ENCODE measurements around the gene PTK7.
A peak's percentile ranks its signal among the peaks of the same experiment; 100 is the strongest.

The PTK7 gene

DNA sequence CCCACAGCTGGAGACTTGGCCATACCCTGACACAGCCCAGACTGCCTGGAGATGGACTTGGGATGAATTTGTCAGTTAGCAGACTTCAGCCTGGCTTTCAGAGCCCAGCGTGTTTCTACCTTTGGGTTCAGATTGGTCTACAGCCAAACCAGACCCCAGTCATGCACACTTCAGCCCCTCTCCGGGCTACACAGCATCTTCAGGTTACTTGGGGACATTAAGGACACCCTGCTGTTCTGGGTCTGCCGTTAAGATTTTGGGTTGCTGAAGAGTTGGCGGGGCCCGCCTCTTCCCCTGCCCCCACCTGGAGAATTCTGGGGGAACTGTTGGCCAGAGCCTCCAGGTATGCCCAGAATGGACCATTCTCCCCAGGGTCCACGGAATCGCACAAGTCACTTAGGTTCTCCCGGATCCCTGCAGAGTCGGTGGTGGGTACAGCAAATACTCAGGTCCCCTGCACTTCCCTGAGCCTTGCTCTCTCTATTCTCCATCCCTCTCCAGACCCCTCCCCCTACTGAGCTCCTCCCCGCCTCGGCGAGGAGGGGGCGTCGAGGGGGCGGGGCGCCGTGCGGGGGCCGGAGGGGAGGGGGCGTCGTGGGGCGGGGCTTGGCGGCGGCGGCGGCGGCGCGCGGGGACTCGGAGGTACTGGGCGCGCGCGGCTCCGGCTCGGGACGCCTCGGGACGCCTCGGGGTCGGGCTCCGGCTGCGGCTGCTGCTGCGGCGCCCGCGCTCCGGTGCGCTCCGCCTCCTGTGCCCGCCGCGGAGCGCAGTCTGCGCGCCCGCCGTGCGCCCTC lies at the start of gene PTK7:
PTK7 (plus strand) TSS at position 645 of the 794 bp plus-strand sequence. CDS start 175 bp downstream, outside the sequence.
- ChIA-PET CTCF (interaction anchor here (1.4 kb wide), 1 partner anchor 68 kb away, joined by 3 read pairs; no protein-coding TSS in a partner anchor), POLR2A (interaction anchor here (0.9 to 2.7 kb wide), 12 partner anchors 14 to 294 kb away, joined by 3 to 17 read pairs (median 5); partner anchors contain the start of genes CNPY3, CUL7, KLC4 and MRPL2)
- DNase-seq (ENCODE audit: extremely low spot score) = peak; percentile 83
- TF ChIP-seq CTBP1 (IDR thresholded peaks at IDR 0.05; ENCODE audit: borderline replicate concordance) (no peak), SP1 (IDR thresholded peaks at IDR 0.05) (no peak), SUZ12 (IDR thresholded peaks at IDR 0.05) (no peak), LEF1 (IDR thresholded peaks at IDR 0.05; ENCODE audit: borderline replicate concordance) (no peak), FOXM1 (IDR thresholded peaks at IDR 0.05; ENCODE audit: borderline replicate concordance) (no peak)

DNA sequence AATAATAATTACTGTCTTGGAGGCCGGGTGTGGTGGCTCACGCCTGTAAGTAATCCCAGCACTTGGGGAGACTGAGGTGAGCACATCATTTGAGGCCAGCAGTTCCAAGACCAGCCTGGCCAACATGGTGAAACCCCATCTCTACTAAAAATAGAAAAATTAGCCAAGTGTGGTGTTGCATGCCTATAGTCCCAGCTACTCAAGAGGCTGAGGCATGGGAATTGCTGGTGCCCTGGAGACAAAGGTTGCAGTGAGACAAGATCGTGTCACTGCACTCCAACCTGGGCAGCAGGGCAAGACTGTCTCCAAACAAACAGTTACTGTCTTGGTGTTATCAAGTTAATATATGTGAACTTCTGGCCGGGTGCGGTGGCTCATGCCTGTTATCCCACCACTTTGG lies 49.7 kb upstream of the PTK7 start:
- ChIA-PET POLR2A (interaction anchor here (4.1 kb wide), 1 partner anchor 11 kb away, joined by 30 read pairs; the partner anchor contains the start of genes KLHDC3 and MEA1), CTCF (no interaction called here)
- DNase-seq (ENCODE audit: extremely low spot score) = no peak
- TF ChIP-seq TARDBP (IDR thresholded peaks at IDR 0.05) = no peak
- TF ChIP-seq ZNF384 (IDR thresholded peaks at IDR 0.05) = no peak
- no peak for TF ChIP-seq L3MBTL2 (conservative IDR thresholded peaks at IDR 0.05)
- no peak for TF ChIP-seq BHLHE40 (IDR thresholded peaks at IDR 0.05; ENCODE audit: borderline replicate concordance)
- TF ChIP-seq FOXM1 (IDR thresholded peaks at IDR 0.05; ENCODE audit: borderline replicate concordance) = no peak
- no peak for TF ChIP-seq SUZ12 (IDR thresholded peaks at IDR 0.05)
- TF ChIP-seq, protein P1, sequence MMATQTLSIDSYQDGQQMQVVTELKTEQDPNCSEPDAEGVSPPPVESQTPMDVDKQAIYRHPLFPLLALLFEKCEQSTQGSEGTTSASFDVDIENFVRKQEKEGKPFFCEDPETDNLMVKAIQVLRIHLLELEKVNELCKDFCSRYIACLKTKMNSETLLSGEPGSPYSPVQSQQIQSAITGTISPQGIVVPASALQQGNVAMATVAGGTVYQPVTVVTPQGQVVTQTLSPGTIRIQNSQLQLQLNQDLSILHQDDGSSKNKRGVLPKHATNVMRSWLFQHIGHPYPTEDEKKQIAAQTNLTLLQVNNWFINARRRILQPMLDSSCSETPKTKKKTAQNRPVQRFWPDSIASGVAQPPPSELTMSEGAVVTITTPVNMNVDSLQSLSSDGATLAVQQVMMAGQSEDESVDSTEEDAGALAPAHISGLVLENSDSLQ (IDR thresholded peaks at IDR 0.05) = no peak
- no peak for TF ChIP-seq CTBP1 (IDR thresholded peaks at IDR 0.05; ENCODE audit: borderline replicate concordance)

DNA sequence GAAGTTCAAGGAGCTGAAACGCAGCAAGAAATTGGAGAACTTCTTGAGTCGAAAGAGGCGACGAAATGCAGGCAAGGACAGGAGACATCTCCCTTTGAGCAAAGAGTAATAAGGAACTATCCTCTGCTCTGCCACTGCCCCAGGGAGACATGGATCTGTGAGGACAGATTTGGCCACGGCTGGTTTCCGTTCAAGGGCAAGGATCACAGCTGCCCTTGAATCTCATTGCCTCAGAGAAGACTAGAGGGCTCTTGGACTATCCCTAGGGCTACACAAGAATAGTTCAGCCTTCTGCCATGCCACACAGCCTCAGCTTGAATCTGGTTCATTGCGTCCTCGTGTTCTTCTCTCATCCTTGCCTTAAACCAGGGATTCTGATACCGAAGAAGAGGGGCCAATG lies 47.0 kb upstream of the PTK7 start:
- POLR2A ChIA-PET = interaction anchor here (1.4 to 1.7 kb wide), 3 partner anchors 8 to 25 kb away, joined by 5 to 6 read pairs (median 5); partner anchors contain the start of genes CUL7, KLHDC3 and RRP36
- DNase-seq (ENCODE audit: extremely low spot score) = no peak
- TF ChIP-seq L3MBTL2 (conservative IDR thresholded peaks at IDR 0.05) = no peak
- no peak for TF ChIP-seq ZNF384 (IDR thresholded peaks at IDR 0.05)
- no peak for TF ChIP-seq FOXM1 (IDR thresholded peaks at IDR 0.05; ENCODE audit: borderline replicate concordance)
- TF ChIP-seq FOXA1 (IDR thresholded peaks at IDR 0.05) = no peak
- TF ChIP-seq NFRKB (IDR thresholded peaks at IDR 0.05) = no peak
- no peak for TF ChIP-seq ELF4 (IDR thresholded peaks at IDR 0.05)
- no peak for TF ChIP-seq SP1 (IDR thresholded peaks at IDR 0.05)
- CTCF ChIA-PET = no interaction called here

DNA sequence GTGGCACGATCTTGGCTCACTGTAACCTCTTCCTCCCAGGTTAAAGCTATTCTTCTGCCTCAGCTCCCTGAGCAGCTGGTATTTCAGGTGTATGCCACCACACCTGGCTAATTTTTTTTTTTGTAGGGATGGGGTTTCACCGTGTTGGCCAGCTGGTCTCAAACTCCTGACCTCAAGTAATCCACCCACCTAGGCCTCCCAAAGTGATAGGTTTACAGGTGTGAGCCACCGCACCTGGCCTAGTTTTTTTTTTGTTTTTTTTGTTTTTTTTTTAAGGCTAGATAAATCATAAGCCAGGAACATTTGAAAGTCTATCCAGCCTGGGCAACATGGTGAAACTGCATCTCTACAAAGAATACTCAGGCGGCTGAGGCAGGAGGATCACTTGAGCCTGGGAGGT lies 43.8 kb upstream of the PTK7 start:
- TF ChIP-seq BHLHE40 (IDR thresholded peaks at IDR 0.05; ENCODE audit: borderline replicate concordance) = no peak
- no peak for TF ChIP-seq ELF4 (IDR thresholded peaks at IDR 0.05)
- TF ChIP-seq, protein P1 (IDR thresholded peaks at IDR 0.05) = no peak
- no peak for TF ChIP-seq HDGF (IDR thresholded peaks at IDR 0.05; ENCODE audit: borderline replicate concordance)
- no peak for TF ChIP-seq CTBP1 (IDR thresholded peaks at IDR 0.05; ENCODE audit: borderline replicate concordance)
- TF ChIP-seq L3MBTL2 (conservative IDR thresholded peaks at IDR 0.05) = no peak
- no peak for TF ChIP-seq FOXK2 (IDR thresholded peaks at IDR 0.05)
- no peak for TF ChIP-seq SP1 (IDR thresholded peaks at IDR 0.05)
- no peak for TF ChIP-seq NFRKB (IDR thresholded peaks at IDR 0.05)
- ChIA-PET POLR2A (interaction anchor here (1.2 kb wide), 1 partner anchor 11 kb away, joined by 3 read pairs; the partner anchor contains the start of gene RRP36), CTCF (no interaction called here)
- no peak for DNase-seq (ENCODE audit: extremely low spot score)

DNA sequence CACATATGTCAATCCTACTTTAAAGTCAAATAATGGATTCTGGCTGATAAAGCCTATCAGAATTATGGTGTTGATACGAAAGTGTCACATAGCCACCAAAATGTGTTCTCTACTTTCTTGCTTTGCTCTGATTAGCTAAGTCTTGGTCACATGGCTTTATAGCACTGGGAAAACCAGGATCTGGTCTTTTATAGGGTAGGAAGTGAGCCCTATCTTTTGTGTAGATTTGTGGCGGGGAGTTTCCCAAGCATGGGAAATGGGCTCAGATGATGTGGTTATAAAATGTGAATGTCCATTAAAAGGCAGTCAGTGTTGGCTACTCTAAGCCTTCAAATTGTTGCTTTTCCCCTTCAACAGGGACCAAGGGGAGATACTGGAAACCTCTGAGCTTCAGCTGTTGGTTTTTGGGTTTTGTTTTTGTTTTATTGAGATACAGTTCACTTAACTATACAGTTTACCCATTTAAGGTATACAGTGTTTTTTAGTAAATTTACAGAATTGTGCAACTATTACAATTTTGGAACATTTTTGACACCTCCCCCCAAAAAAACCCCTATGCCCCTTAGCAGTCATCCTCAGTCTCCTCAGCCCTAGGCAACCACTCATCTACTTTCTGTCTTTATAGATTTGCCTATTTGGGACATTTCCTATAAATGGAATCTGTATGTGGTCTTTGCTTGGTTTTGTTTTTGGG lies 42.5 kb upstream of the PTK7 start:
- DNase-seq (ENCODE audit: extremely low spot score) = no peak
- no peak for TF ChIP-seq FOXA1 (IDR thresholded peaks at IDR 0.05)
- no peak for TF ChIP-seq TARDBP (IDR thresholded peaks at IDR 0.05)
- TF ChIP-seq ELF4 (IDR thresholded peaks at IDR 0.05) = no peak
- TF ChIP-seq L3MBTL2 (conservative IDR thresholded peaks at IDR 0.05) = no peak
- no peak for TF ChIP-seq SP1 (IDR thresholded peaks at IDR 0.05)
- no peak for TF ChIP-seq SUZ12 (IDR thresholded peaks at IDR 0.05)
- TF ChIP-seq LEF1 (IDR thresholded peaks at IDR 0.05; ENCODE audit: borderline replicate concordance) = no peak
- ChIA-PET CTCF (no interaction called here), POLR2A (interaction anchor here (1.0 kb wide), 1 partner anchor 20 kb away, joined by 5 read pairs; the partner anchor contains the start of gene CUL7)

DNA sequence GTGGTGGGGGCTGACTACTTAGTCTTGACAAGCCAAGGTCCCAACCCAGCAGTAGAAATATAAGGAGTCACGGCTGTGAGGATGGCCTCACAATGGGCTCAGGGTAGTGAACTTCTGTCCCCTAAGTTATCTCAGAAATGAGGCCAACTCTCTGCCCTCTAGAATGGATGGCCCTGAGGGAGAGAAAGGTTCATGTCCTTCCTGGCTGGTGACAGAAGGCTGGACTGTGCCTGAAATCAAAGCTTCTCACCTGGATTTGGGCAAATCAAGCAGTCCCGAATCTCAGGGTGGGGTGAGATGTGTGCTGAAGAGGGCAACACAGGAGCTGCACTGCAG lies 42.0 kb upstream of the PTK7 start:
- no peak for TF ChIP-seq LEF1 (IDR thresholded peaks at IDR 0.05; ENCODE audit: borderline replicate concordance)
- TF ChIP-seq CTBP1 (IDR thresholded peaks at IDR 0.05; ENCODE audit: borderline replicate concordance) = no peak
- TF ChIP-seq ELF4 (IDR thresholded peaks at IDR 0.05) = no peak
- no peak for TF ChIP-seq FOXA1 (IDR thresholded peaks at IDR 0.05)
- no peak for TF ChIP-seq NFRKB (IDR thresholded peaks at IDR 0.05)
- no peak for TF ChIP-seq HDGF (IDR thresholded peaks at IDR 0.05; ENCODE audit: borderline replicate concordance)
- TF ChIP-seq FOXK2 (IDR thresholded peaks at IDR 0.05) = no peak
- no peak for TF ChIP-seq ZNF384 (IDR thresholded peaks at IDR 0.05)
- no peak for TF ChIP-seq TARDBP (IDR thresholded peaks at IDR 0.05)
- TF ChIP-seq SP1 (IDR thresholded peaks at IDR 0.05) = no peak
- TF ChIP-seq FOXM1 (IDR thresholded peaks at IDR 0.05; ENCODE audit: borderline replicate concordance) = no peak
- no peak for TF ChIP-seq SUZ12 (IDR thresholded peaks at IDR 0.05)
- no peak for TF ChIP-seq L3MBTL2 (conservative IDR thresholded peaks at IDR 0.05)
- TF ChIP-seq BHLHE40 (IDR thresholded peaks at IDR 0.05; ENCODE audit: borderline replicate concordance) = no peak
- TF ChIP-seq, protein P1 (IDR thresholded peaks at IDR 0.05) = no peak
- no peak for TF ChIP-seq ARNT (IDR thresholded peaks at IDR 0.05)
- POLR2A ChIA-PET = interaction anchor here (1.0 kb wide), 1 partner anchor 20 kb away, joined by 5 read pairs; the partner anchor contains the start of gene CUL7
- no peak for DNase-seq (ENCODE audit: extremely low spot score)
- CTCF ChIA-PET = no interaction called here

Measured in HEK293T (cell line).